ENCODE data around the gene FAM3C.

DNA sequence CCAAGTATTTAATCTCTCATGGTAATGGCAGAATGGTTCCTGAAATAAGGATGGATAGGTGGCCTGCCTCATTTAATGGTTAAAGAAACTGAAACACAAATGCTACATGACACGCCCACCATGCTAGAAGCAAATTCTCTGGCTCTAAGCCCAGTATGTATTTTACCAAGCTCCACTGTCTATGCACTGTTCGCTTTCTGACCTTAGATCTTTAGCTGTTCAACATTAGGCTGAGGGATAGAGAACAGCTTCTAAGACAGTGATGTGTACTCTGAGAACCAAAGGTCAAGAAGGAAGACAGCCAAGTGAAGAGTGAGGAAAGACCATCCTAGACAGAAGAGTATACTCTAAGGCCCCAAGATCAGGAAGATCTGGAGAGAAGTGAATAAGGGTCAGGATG is 26.6 kb downstream of the FAM3C start:
- TF ChIP-seq, protein P1, sequence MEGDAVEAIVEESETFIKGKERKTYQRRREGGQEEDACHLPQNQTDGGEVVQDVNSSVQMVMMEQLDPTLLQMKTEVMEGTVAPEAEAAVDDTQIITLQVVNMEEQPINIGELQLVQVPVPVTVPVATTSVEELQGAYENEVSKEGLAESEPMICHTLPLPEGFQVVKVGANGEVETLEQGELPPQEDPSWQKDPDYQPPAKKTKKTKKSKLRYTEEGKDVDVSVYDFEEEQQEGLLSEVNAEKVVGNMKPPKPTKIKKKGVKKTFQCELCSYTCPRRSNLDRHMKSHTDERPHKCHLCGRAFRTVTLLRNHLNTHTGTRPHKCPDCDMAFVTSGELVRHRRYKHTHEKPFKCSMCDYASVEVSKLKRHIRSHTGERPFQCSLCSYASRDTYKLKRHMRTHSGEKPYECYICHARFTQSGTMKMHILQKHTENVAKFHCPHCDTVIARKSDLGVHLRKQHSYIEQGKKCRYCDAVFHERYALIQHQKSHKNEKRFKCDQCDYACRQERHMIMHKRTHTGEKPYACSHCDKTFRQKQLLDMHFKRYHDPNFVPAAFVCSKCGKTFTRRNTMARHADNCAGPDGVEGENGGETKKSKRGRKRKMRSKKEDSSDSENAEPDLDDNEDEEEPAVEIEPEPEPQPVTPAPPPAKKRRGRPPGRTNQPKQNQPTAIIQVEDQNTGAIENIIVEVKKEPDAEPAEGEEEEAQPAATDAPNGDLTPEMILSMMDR (conservative IDR thresholded peaks at IDR 0.05; ENCODE audit: low read depth, low read length) = no peak
- no peak for TF ChIP-seq EZH2phosphoT487 (IDR thresholded peaks at IDR 0.05; ENCODE audit: borderline replicate concordance, low read length)
- no peak for TF ChIP-seq EZH2 (IDR thresholded peaks at IDR 0.05; ENCODE audit: low read length, unreplicated experiment)
